NCI-H2196 (cell line): ENCODE data around the gene ZNF574.

Experiments used
- DNase-seq: peaks from one replicate; lab custom pipeline; 2025; ENCODE audit not compliant: unreplicated experiment; lab: John Stamatoyannopoulos, UW

Gene ZNF574

GRCh38 chr19:42121656-42122069, 45.7 kb downstream of the ZNF574 start:
- no peak for DNase-seq

GRCh38 chr19:42122691-42123607, 47.0 kb downstream of the ZNF574 start:
- no peak for DNase-seq

- no peak for DNase-seq
These were observed 47.8 kb downstream of the ZNF574 start for GRCh38 chr19:42123765-42124164.

- no peak for DNase-seq
These were observed 48.5 kb downstream of the ZNF574 start for GRCh38 chr19:42124386-42124901.

GRCh38 chr19:42125536-42125935, 49.6 kb downstream of the ZNF574 start:
- no peak for DNase-seq

GRCh38 chr19:42126574-42126973, 50.6 kb downstream of the ZNF574 start:
- no peak for DNase-seq

- DNase-seq: no peak
These were observed 53.7 kb downstream of the ZNF574 start for GRCh38 chr19:42129399-42130253.

- no peak for DNase-seq
These were observed 54.2 kb downstream of the ZNF574 start for GRCh38 chr19:42130254-42130573.
